CD4-positive, alpha-beta T cell (primary cell): Measurements from ENCODE around the gene STARD7. TPM values are rescaled to one million over a fixed set of nuclear protein-coding genes. Genes with fewer than 3 reads are reported as not detected.

ENCODE experiments used
- ATAC-seq: fragments of 200-7000 bp; cut with Tn5 transposase; one replicate; pipeline ENCODE4 v1.10.0; 2022; ENCODE audit warnings: mild to moderate bottlenecking; ENCODE audit not compliant: poor library complexity
- CTCF ChIA-PET: fragments of 350-600 bp; sonication (Branson Sonifier 250); formaldehyde crosslinking; loops from one replicate; lab custom pipeline; 2021; ENCODE audit warnings: antibody characterized with exemption, inconsistent platforms; lab: Charles Lee
- POLR2A ChIA-PET: fragments of 350-600 bp; sonication (Branson Sonifier 250); formaldehyde crosslinking; loops from one replicate; lab custom pipeline; 2021; ENCODE audit warnings: antibody characterized with exemption, inconsistent platforms; lab: Charles Lee
- DNase-seq, 14 experiments: peaks; one replicate each; pipeline ENCODE4 v3.0.0-alpha.2; 2013 to 2020; ENCODE audit warnings: mixed read lengths in 2 of 14
- H3K27ac ChIP-seq, 2 donors: one replicate each; pipeline versions ENCODE4 v1.5.1 to v1.7.0; 2013; ENCODE audit warnings: low read length in 2 of 2, low read depth in 1 of 2, mild to moderate bottlenecking in 1 of 2
- H3K27me3 ChIP-seq, 2 experiments: 1 replicate in 1 of 2; 2 replicates in 1 of 2; pipeline versions ENCODE4 v1.6.1 to v1.7.0; 2013; ENCODE audit warnings: low read length in 2 of 2, control low read depth in 1 of 2, mild to moderate bottlenecking in 1 of 2, moderate library complexity in 1 of 2; ENCODE audit not compliant: insufficient read depth in 2 of 2, control insufficient read depth in 1 of 2
- H3K36me3 ChIP-seq: one replicate; pipeline ENCODE4 v1.6.1; 2013; ENCODE audit warnings: low read length, control low read depth; ENCODE audit not compliant: insufficient read depth
- H3K4me1 ChIP-seq: one replicate; pipeline ENCODE4 v1.6.1; 2013; ENCODE audit warnings: low read length, control low read depth; ENCODE audit not compliant: insufficient read depth
- H3K4me3 ChIP-seq: one replicate; pipeline ENCODE4 v1.5.1; 2013; ENCODE audit warnings: mild to moderate bottlenecking, low read length, moderate library complexity
- H3K9me3 ChIP-seq, 2 experiments: 1 replicate in 1 of 2; 2 replicates in 1 of 2; pipeline versions ENCODE4 v1.6.1 to v1.7.0; 2013; ENCODE audit warnings: low read length in 2 of 2, mild to moderate bottlenecking in 2 of 2, control low read depth in 1 of 2, moderate library complexity in 1 of 2; ENCODE audit not compliant: control insufficient read depth in 1 of 2, insufficient read depth in 1 of 2
- H3K27ac Mint-ChIP-seq: one replicate; pipeline ENCODE4 v1.8.0; 2020; ENCODE audit warnings: mixed read lengths
- H3K27me3 Mint-ChIP-seq: one replicate; pipeline ENCODE4 v1.8.0; 2021; ENCODE audit warnings: mixed read lengths
- H3K36me3 Mint-ChIP-seq: one replicate; pipeline ENCODE4 v1.8.0; 2021; ENCODE audit warnings: low read depth, mixed read lengths
- H3K4me1 Mint-ChIP-seq: one replicate; pipeline ENCODE4 v1.8.0; 2021; ENCODE audit warnings: low read depth, mixed read lengths
- H3K4me3 Mint-ChIP-seq: one replicate; pipeline ENCODE4 v1.8.0; 2020; ENCODE audit warnings: mild to moderate bottlenecking, mixed read lengths
- H3K9me3 Mint-ChIP-seq: one replicate; pipeline ENCODE4 v1.8.0; 2020; ENCODE audit warnings: mixed read lengths
- intact Hi-C, 2 experiments: fragments of 100-400 bp; cut with DNase I in 1 of 2; cut with micrococcal nuclease in 1 of 2; formaldehyde crosslinking; loops; one replicate each; pipeline versions ENCODE4 v1.15.1 to v1.9.0; 2023 to 2025; cut with DNase I, micrococcal nuclease
- total RNA-seq, 174 experiments: library from RNA in 2 of 174; stranded (reverse) in 2 of 174; gene quantifications; one replicate each; pipeline ENCODE4 v1.2.3 and lab custom pipeline; 2021 to 2026
- TF ChIP-seq, protein P1 (sequence below): fragments of 200-600 bp; IDR thresholded peaks from one replicate; pipeline ENCODE4 v1.8.0; 2022; ENCODE audit warnings: antibody characterized with exemption, mild to moderate bottlenecking

Gene STARD7
- total RNA-seq, 2 experiments from 2014 or later, result 57.4 to 58.6 TPM

DNA sequence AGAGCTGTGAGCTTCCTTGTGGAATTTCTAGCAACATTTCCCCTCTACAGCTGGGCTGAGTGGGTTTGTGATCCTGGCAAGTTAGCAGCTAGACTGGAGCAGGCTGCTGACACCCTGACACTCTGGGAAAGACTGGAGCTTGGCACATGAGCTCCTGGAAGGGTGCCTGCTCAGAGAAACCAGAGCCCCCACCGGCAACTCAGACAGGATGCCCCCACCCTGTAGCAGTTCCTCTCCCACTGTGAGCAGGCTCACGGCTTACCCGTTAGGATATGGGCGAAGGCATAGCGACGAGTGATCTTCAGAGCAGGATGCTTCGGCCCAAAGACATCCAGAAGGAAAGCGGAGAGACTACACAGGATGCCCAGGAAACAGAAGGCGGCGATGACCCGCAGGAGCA, 45.9 kb upstream of the STARD7 start:
- ATAC-seq (no peak), DNase-seq (no peak)
- Histone ChIP-seq H3K27ac (no peak overlapping the region), H3K27me3 (no peaks in the 10 kb centered on the region), H3K36me3 (peaks cover 61% of the 10 kb centered on the region), H3K4me1 (peaks cover 35% of the 10 kb centered on the region), H3K9me3 (no peaks in the 10 kb centered on the region), H3K4me3 (no peak overlapping the region)
- peak overlapping the region; percentile 70 for H3K27ac Mint-ChIP-seq
- H3K36me3 Mint-ChIP-seq, result peaks cover 81% of the 10 kb centered on the region
- TF ChIP-seq, protein P1, sequence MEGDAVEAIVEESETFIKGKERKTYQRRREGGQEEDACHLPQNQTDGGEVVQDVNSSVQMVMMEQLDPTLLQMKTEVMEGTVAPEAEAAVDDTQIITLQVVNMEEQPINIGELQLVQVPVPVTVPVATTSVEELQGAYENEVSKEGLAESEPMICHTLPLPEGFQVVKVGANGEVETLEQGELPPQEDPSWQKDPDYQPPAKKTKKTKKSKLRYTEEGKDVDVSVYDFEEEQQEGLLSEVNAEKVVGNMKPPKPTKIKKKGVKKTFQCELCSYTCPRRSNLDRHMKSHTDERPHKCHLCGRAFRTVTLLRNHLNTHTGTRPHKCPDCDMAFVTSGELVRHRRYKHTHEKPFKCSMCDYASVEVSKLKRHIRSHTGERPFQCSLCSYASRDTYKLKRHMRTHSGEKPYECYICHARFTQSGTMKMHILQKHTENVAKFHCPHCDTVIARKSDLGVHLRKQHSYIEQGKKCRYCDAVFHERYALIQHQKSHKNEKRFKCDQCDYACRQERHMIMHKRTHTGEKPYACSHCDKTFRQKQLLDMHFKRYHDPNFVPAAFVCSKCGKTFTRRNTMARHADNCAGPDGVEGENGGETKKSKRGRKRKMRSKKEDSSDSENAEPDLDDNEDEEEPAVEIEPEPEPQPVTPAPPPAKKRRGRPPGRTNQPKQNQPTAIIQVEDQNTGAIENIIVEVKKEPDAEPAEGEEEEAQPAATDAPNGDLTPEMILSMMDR, result no peak
- H3K27me3 Mint-ChIP-seq, result no peaks in the 10 kb centered on the region
- POLR2A ChIA-PET, result interaction anchor here (1.0 kb wide), 1 partner anchor 47 kb away, joined by 3 read pairs; no protein-coding TSS in a partner anchor
- no peaks in the 10 kb centered on the region for H3K9me3 Mint-ChIP-seq
- intact Hi-C loops, result no loop called here
- CTCF ChIA-PET, result no interaction called here
- peaks cover 53% of the 10 kb centered on the region for H3K4me1 Mint-ChIP-seq
- H3K4me3 Mint-ChIP-seq, result no peak overlapping the region

DNA sequence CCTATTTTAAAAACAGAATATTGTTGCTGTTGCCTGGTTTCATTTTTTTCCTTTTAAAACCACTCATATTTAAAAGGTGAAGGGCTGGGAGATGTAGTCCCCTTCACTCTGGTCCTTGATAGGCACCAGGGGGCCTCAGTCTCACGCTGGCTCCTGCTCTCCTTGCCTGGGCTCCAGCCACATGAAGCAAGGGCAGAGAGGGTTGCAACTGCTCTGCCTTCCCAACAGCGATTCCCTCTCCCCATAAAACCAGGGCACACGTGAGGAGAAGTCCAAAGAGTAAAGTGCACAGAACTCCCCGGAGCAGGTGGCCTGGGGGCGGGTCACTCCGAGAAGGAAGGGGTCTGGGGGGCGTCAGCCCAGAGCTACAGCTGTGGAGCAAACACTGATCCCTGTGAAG, 44.4 kb upstream of the STARD7 start:
- TF ChIP-seq, protein P1, result no peak
- no peak for DNase-seq
- POLR2A ChIA-PET, result no interaction called here
- Histone ChIP-seq H3K4me1 (peaks cover 19% of the 10 kb centered on the region), H3K4me3 (no peak overlapping the region), H3K36me3 (peaks cover 48% of the 10 kb centered on the region), H3K9me3 (no peaks in the 10 kb centered on the region), H3K27ac (no peak overlapping the region), H3K27me3 (no peaks in the 10 kb centered on the region)
- intact Hi-C loops, result no loop called here
- Mint-ChIP-seq H3K27ac (peak overlapping the region; percentile 42), H3K9me3 (no peaks in the 10 kb centered on the region), H3K36me3 (peaks cover 65% of the 10 kb centered on the region), H3K4me3 (no peak overlapping the region), H3K27me3 (no peaks in the 10 kb centered on the region), H3K4me1 (peaks cover 38% of the 10 kb centered on the region)
- ATAC-seq, result no peak
- CTCF ChIA-PET, result no interaction called here

DNA sequence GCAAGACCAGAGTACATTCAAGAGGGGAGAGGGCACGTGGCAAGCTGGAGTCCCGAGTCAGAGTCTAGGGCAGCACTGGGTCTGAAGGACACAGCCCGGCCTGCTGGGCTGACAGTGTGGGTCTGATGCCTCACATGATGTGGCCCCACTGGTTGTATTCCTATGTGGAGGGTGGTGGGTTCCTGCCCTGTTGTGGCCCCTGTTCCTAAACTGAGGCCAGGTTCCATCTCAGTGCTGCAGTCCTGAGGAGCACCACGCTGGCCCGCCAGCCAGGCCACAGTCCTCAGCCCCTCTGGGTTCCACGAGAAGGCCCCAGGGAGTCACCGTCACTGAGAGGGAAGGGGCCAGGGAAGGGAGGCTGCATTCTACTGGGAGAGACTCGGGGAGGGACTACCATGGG, 43.9 kb upstream of the STARD7 start:
- TF ChIP-seq, protein P1, result no peak
- Mint-ChIP-seq H3K4me3 (no peak overlapping the region), H3K9me3 (no peaks in the 10 kb centered on the region), H3K36me3 (peaks cover 60% of the 10 kb centered on the region), H3K27ac (peak overlapping the region; percentile 42), H3K4me1 (peaks cover 36% of the 10 kb centered on the region), H3K27me3 (no peaks in the 10 kb centered on the region)
- ChIA-PET POLR2A (no interaction called here), CTCF (no interaction called here)
- ATAC-seq (no peak), DNase-seq (no peak)
- H3K27ac ChIP-seq, result no peak overlapping the region
- no peaks in the 10 kb centered on the region for H3K9me3 ChIP-seq
- H3K27me3 ChIP-seq, result no peaks in the 10 kb centered on the region
- intact Hi-C loops, result no loop called here
- H3K4me1 ChIP-seq, result peaks cover 16% of the 10 kb centered on the region
- no peak overlapping the region for H3K4me3 ChIP-seq
- peaks cover 48% of the 10 kb centered on the region for H3K36me3 ChIP-seq
